IPS DF 6.9 (cell line): ENCODE results near the gene SH2B3.
"Not testable (repeated sequence)": the region's sequence is repeated elsewhere in the genome, so short reads cannot be mapped to it uniquely, and the experiment has no call there.

ENCODE experiments used
- DNase-seq: peaks from one replicate; pipeline ENCODE4 v3.0.0-alpha.2; 2013; ENCODE audit warnings: low read depth, low spot score
- H3K27ac ChIP-seq: one replicate; pipeline ENCODE4 v1.5.1; 2013; ENCODE audit warnings: low read length, control low read depth
- H3K27me3 ChIP-seq: 2 replicates; pipeline ENCODE4 v1.6.1; 2013; ENCODE audit warnings: mild to moderate bottlenecking, low read length; ENCODE audit not compliant: control insufficient read depth, insufficient read depth
- H3K36me3 ChIP-seq: 2 replicates; pipeline ENCODE4 v1.6.1; 2013; ENCODE audit warnings: low read length; ENCODE audit not compliant: control insufficient read depth, insufficient read depth
- H3K4me1 ChIP-seq: 2 replicates; pipeline ENCODE4 v1.6.1; 2013; ENCODE audit warnings: low read length; ENCODE audit not compliant: control insufficient read depth, insufficient read depth
- H3K4me3 ChIP-seq: 2 replicates; pipeline ENCODE4 v1.5.1; 2013; ENCODE audit warnings: mild to moderate bottlenecking, low read length
- H3K9me3 ChIP-seq: 2 replicates; pipeline ENCODE4 v1.6.1; 2013; ENCODE audit warnings: low read length, inconsistent platforms; ENCODE audit not compliant: control insufficient read depth, insufficient read depth
- WGBS: extraction: QIAGEN DNeasy Blood & Tissue Kit; methylation state at CpG from one replicate; pipeline ENCODE4 v1.1.7; 2013; ENCODE audit warnings: mixed read lengths, missing lambda C conversion rate; ENCODE audit not compliant: insufficient read length, insufficient coverage; 5-methylcytosine and 5-hydroxymethylcytosine counted together

Gene SH2B3

DNA sequence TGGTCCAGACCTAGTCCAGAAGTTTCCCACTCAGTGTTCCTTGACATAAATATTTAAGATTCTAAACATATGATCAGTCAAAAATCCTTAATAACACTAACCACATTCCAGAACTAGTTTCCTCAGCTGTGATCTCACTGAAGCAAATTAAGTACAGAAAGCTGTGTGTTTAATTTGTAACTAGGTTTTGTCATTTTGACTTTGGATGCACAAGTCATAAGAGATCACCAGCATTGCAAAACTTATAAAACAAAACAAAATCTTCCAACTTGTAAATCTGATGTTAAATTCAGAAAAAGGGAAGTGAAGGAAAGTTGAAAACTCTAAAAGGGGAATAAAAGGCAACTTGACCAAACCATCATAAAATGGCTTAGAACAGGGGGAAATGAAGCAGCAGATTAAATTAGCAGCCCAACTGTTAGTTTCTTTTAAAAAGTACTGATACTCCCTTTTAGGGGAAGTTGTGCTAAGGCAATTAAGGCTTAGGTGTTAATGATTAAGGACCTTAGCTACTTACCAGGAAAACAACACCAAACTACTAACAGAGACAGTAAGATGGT lies 56.6 kb downstream of the SH2B3 start:
- no peak for DNase-seq

DNA sequence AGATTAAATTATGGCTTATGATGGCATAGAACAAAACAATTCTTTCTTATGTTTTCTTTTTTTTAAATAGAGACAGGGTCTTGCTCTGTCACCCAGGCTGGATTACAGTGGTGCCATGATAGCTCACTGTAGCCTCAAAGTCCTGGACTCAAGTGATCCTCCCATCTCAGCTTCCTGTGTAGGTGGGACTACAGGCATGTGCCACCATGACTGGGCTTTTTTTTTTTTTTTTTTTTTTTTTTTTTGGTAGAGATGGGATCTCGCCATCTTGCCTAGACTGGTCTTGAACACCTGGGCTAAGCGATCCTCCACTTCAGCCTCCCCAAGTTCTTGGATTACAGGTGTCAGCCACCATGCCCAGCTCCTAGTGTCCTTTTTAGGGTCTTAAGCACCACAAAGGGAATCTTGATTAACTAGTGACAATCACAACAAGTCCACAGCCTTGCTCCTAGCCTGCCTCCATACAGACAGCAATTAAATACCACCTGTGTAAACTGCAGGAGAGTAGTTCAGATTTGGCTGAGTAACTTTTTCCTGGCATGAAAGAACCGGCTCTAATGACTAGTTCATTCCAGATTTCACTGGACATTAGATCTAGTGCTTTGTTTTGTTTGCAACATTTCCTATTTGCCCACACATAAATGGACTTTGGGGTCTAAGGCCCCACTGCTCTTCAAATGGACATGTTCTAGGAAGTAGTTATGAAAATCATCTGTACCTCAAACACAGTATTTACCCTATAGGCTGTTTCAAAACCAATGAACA lies 61.6 kb downstream of the SH2B3 start:
- WGBS = no CpG with 5 or more reads among the region's 3 CpGs
- Histone ChIP-seq H3K27me3 (no peaks in the 10 kb centered on the region), H3K4me1 (no peaks in the 10 kb centered on the region), H3K36me3 (no peaks in the 10 kb centered on the region; the same call in 1 of the 2 replicates), H3K4me3 (no peak overlapping the region), H3K9me3 (no peaks in the 10 kb centered on the region), H3K27ac (no peak overlapping the region)
- no peak for DNase-seq

More for the DNA sequence above, 56.6 kb downstream of the SH2B3 start:
- H3K36me3 ChIP-seq = no peaks in the 10 kb centered on the region
- no peaks in the 10 kb centered on the region for H3K27me3 ChIP-seq
- H3K27ac ChIP-seq = no peak overlapping the region
- no peaks in the 10 kb centered on the region for H3K9me3 ChIP-seq
- H3K4me1 ChIP-seq = no peaks in the 10 kb centered on the region
- H3K4me3 ChIP-seq = no peak overlapping the region

DNA sequence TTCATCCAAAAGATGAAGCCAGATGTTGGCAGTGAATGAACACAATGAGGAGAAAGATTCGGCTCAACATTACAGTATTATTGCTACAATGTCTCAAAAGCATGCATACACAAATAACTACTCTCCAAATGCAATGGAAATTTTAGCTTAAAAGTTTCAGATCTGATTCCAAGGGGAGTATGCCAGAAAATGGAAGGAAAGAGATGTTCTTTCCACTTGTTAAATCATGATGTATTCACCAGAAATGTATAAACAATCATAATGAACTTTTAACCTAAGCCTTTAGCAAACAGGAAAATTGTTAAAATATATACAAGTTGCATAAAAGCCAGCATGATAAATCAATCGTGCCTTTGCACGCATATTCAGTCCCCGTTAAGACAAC lies 62.1 kb downstream of the SH2B3 start:
- Histone ChIP-seq H3K27me3 (no peaks in the 10 kb centered on the region), H3K36me3 (no peaks in the 10 kb centered on the region; the same call in 1 of the 2 replicates), H3K27ac (no peak overlapping the region), H3K9me3 (no peaks in the 10 kb centered on the region), H3K4me3 (no peak overlapping the region), H3K4me1 (no peaks in the 10 kb centered on the region)
- WGBS = no CpG with 5 or more reads among the region's 4 CpGs
- no peak for DNase-seq

DNA sequence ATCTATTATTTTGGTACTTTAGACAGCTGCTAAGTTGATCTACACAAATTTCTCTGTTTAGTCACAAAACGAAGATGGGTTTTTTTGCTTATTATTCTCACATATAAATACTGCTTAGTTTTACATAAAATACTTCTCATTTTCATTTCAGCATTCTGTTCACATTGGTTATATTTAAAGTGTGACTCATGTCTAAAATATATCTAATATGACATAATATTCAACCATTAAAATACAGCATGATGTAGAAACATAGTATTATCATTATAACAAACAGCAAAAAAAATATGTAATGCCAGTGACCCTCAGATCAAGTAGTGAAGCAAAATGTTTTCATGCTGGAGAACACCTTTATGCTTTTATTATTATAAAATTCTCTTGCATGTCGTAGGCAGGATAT lies 63.7 kb downstream of the SH2B3 start:
- Histone ChIP-seq H3K9me3 (no peaks in the 10 kb centered on the region), H3K27me3 (no peaks in the 10 kb centered on the region), H3K27ac (no peak overlapping the region), H3K4me1 (no peaks in the 10 kb centered on the region), H3K36me3 (no peaks in the 10 kb centered on the region; the same call in 1 of the 2 replicates), H3K4me3 (no peak overlapping the region)
- WGBS = no CpG with 5 or more reads among the region's 2 CpGs
- DNase-seq = no peak

DNA sequence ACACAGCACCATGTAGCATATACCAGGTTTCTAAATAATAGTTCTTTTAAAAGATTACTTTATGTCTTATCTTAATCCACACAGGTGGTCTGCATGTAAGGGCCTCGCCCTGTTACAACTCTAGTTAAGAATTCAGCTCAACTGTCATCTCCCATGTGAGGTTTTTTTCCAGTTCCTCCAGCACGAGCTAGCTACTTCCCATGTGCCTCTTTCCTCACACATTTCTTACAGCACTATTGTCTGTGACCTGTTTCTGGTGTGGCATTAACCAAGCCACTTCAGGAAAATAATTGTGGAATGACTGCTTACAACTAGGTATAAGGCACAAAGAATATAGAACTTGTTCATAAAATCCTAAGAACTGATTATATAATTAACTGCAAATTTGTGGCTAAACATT lies 65.5 kb downstream of the SH2B3 start:
- Histone ChIP-seq H3K27me3 (no peaks in the 10 kb centered on the region), H3K9me3 (no peaks in the 10 kb centered on the region), H3K36me3 (no peaks in the 10 kb centered on the region; the same call in 1 of the 2 replicates), H3K4me3 (no peak overlapping the region), H3K4me1 (no peaks in the 10 kb centered on the region), H3K27ac (no peak overlapping the region)
- WGBS = no CpG with 5 or more reads among the region's 2 CpGs
- DNase-seq = no peak

DNA sequence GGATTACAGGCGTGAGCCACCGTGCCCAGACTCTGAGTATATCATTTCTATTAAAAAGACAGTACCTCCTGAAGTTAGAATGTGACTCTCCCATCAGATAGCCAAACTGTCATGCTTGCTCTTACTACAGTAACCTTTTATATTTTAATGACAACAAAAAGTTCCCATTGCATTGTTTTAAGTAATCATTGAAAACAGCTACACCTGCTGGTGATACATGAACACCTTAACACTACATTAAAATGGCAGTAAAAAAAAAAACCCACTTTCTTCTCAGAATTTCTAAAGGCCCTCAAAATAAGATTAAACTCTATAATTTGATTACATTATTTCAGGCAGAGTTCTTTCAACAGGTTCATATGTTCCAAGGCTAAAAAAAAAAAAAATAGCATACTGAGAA lies 76.7 kb downstream of the SH2B3 start:
- H3K36me3 ChIP-seq = peaks cover 3% of the 10 kb centered on the region; the same call in 1 of the 2 replicates
- DNase-seq = no peak
- no peak overlapping the region for H3K4me3 ChIP-seq
- H3K27me3 ChIP-seq = no peaks in the 10 kb centered on the region
- H3K4me1 ChIP-seq = no peaks in the 10 kb centered on the region
- no peak overlapping the region for H3K27ac ChIP-seq
- no peaks in the 10 kb centered on the region for H3K9me3 ChIP-seq
- no CpG with 5 or more reads among the region's 2 CpGs for WGBS

DNA sequence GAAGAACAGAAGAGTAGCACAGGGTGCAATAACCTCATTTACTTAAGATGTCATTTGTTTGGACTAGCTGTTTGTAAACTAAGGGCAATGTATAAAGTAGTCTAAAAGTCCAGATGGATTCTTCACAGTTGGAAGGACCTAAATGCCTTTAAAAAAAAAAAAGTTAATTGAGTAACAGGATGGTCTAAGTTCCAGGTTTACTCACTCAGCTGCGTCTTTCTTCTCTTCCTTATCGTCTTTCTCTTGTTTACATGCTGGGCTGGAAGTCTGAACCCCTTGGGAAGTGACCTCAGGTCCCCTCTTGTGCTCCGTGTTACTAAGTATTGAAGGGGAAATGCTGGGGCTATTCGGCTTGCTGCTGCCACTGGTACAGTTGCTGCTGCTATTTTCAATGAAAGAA lies 82.5 kb downstream of the SH2B3 start:
- WGBS = no CpG with 5 or more reads among the region's 4 CpGs
- H3K9me3 ChIP-seq = no peaks in the 10 kb centered on the region
- H3K27me3 ChIP-seq = no peaks in the 10 kb centered on the region
- no peak overlapping the region for H3K27ac ChIP-seq
- no peak for DNase-seq
- H3K4me3 ChIP-seq = no peak overlapping the region
- H3K4me1 ChIP-seq = no peaks in the 10 kb centered on the region
- peaks cover 10% of the 10 kb centered on the region; the same call in 1 of the 2 replicates for H3K36me3 ChIP-seq

DNA sequence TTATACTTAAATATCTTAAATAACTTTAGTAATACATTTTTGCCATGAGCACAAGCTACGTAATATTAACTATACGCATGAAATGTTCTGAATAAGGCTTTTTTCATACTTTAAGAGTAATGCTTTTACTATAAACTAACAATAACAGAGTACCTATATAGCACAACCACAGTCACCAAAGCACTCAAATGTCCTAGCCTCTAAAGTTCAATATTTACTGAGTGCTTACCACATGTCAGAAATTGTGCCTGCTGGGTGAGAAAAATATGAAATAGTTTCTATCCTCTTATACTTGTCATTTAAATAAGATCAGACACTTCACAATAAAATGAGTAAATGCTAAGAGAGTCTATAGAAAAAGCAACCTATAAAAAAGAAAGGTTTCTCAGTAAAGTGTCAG lies 83.1 kb downstream of the SH2B3 start:
- no CpG with 5 or more reads among the region's 2 CpGs for WGBS
- H3K27me3 ChIP-seq = no peaks in the 10 kb centered on the region
- no peaks in the 10 kb centered on the region for H3K4me1 ChIP-seq
- no peak for DNase-seq
- H3K27ac ChIP-seq = no peak overlapping the region
- no peaks in the 10 kb centered on the region for H3K9me3 ChIP-seq
- no peak overlapping the region for H3K4me3 ChIP-seq
- H3K36me3 ChIP-seq = peaks cover 12% of the 10 kb centered on the region; the same call in 1 of the 2 replicates

DNA sequence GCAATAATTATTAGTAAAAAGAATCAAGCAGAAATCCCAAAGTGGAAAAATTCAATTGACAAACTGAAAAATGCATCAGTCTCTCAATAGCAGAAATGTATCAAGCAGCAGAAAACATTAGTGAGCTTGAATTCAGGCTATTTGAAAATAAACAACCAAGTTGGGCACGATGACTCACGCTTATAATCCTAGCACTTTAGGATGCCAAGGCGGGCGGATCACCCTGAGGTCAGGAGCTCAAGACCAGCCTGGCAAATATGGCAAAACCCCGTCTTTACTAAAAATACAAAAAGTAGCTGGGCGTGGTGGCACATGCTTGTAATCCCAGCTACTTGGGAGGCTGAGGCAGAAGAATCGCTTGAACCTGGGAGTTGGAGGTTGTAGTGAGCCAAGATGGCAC lies 87.3 kb downstream of the SH2B3 start:
- not testable (repeated sequence) for H3K27ac ChIP-seq, H3K4me3 ChIP-seq, DNase-seq, H3K9me3 ChIP-seq, H3K27me3 ChIP-seq, H3K4me1 ChIP-seq, H3K36me3 ChIP-seq
- no CpG with 5 or more reads among the region's 7 CpGs for whole genome bisulfite sequencing

DNA sequence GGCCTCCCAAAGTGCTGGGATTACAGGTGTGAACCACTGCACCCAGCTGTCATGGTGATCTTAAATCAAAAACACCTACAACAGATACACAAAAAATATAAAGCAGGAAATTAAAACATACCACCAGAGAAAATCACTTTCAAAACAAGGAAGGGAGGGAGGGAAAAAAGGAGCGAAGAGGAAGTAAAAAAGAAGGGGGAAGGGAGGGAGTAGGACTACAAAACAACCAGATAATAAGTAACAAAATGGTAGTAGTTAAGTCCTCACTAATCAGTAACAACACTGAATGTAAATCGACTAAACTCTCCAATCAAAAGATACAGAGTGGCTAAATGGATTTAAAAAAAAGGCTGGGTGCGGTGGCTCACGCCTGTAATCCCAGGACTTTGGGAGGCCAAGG lies 89.0 kb downstream of the SH2B3 start:
- WGBS = no CpG with 5 or more reads among the region's 4 CpGs
- Histone ChIP-seq H3K4me1 (no peaks in the 10 kb centered on the region), H3K27ac (no peak overlapping the region), H3K9me3 (no peaks in the 10 kb centered on the region), H3K36me3 (peaks cover 6% of the 10 kb centered on the region; the same call in 1 of the 2 replicates), H3K27me3 (no peaks in the 10 kb centered on the region), H3K4me3 (no peak overlapping the region)
- DNase-seq = no peak
